HCT116 (cell line): ENCODE results near the gene RTTN. TPM values are rescaled to one million over a fixed set of nuclear protein-coding genes. Genes with fewer than 3 reads are reported as not detected.

Experiments used
- ATAC-seq: fragments of 200-7000 bp; cut with Tn5 transposase; 2 replicates; pipeline ENCODE4 v1.9.1; 2020; ENCODE audit warnings: mild to moderate bottlenecking, moderate library complexity
- BruUV-seq: library from RNA; stranded (reverse); fragments of 400-500 nt; replicated peaks from 2 replicates; lab custom pipeline; 2021; lab: Mats Ljungman, UMichigan
- CTCF ChIA-PET: fragments of 300-600 bp; sonication (Branson Sonifier 250); formaldehyde crosslinking; loops from one replicate; lab custom pipeline; 2021; ENCODE audit warnings: antibody characterized with exemption; lab: Charles Lee
- POLR2A ChIA-PET: fragments of 300-600, 350-600 bp; sonication (Branson Sonifier 250); formaldehyde crosslinking; loops from one replicate; lab custom pipeline; 2021; ENCODE audit warnings: antibody characterized with exemption; lab: Charles Lee
- RAD21 ChIA-PET, 2 experiments: fragments of 300-600 bp; sonication (Branson Sonifier 250); formaldehyde crosslinking; loops; one replicate each; lab custom pipeline; 2023; ENCODE audit warnings: low total read pairs in 2 of 2; ENCODE audit not compliant: uncharacterized antibody in 2 of 2, unreplicated experiment in 2 of 2, low non-redundant PET in 1 of 2; lab: Charles Lee
- DNase-seq: peaks from one replicate; pipeline ENCODE4 v3.0.0-alpha.2; 2010; ENCODE audit warnings: low read depth, low spot score
- H2AFZ ChIP-seq: fragments of 200-600 bp; shearing (Covaris generic), sonication (generic); 2 replicates; pipeline ENCODE4 v1.6.1; 2017; ENCODE audit warnings: low read depth, mixed run types, mixed read lengths, antibody characterized with exemption, low read length; ENCODE audit not compliant: poor library complexity, severe bottlenecking
- H3K27ac ChIP-seq: 2 replicates; pipeline ENCODE4 v1.5.1; 2012; ENCODE audit warnings: low read depth, low read length
- H3K27me3 ChIP-seq: fragments of 200-600 bp; sonication (generic); 2 replicates; pipeline ENCODE4 v1.6.1; 2016; ENCODE audit warnings: mixed run types, low read length, mixed read lengths; ENCODE audit not compliant: insufficient read depth
- H3K36me3 ChIP-seq, 2 experiments: fragments of 200-500 bp in 1 of 2; fragments of 200-600 bp in 1 of 2; sonication (Bioruptor generic) in 1 of 2; sonication (generic) in 1 of 2; 2 replicates each; pipeline versions ENCODE4 v1.5.1 to v1.6.1; 2014 to 2016; ENCODE audit warnings: low read length in 2 of 2, inconsistent platforms in 1 of 2, mixed read lengths in 1 of 2, mixed run types in 1 of 2; ENCODE audit not compliant: insufficient read depth in 2 of 2, control insufficient read depth in 1 of 2
- H3K4me1 ChIP-seq, 2 experiments: fragments of 200-600 bp in 1 of 2; sonication (generic) in 1 of 2; 2 replicates each; pipeline versions ENCODE4 v1.5.1 to v1.6.1; 2012 to 2017; ENCODE audit warnings: low read length in 2 of 2, inconsistent platforms in 1 of 2, mild to moderate bottlenecking in 1 of 2, mixed read lengths in 1 of 2, mixed run types in 1 of 2, moderate library complexity in 1 of 2; ENCODE audit not compliant: insufficient read depth in 2 of 2, control insufficient read depth in 1 of 2
- H3K4me2 ChIP-seq: fragments of 200-600 bp; sonication (generic); 2 replicates; pipeline ENCODE4 v1.6.1; 2017; ENCODE audit warnings: mixed run types, low read length, mixed read lengths
- H3K4me3 ChIP-seq, 2 experiments: fragments of 200-600 bp in 1 of 2; sonication (generic) in 1 of 2; replicated peaks in 1 of 2; 2 replicates each; pipeline ENCODE4 v1.5.1; 2011 to 2016; ENCODE audit warnings: low read length in 2 of 2, control low read depth in 1 of 2, low read depth in 1 of 2, mild to moderate bottlenecking in 1 of 2, mixed read lengths in 1 of 2, mixed run types in 1 of 2
- H3K79me2 ChIP-seq: fragments of 200-600 bp; sonication (generic); 2 replicates; pipeline ENCODE4 v1.6.1; 2017; ENCODE audit warnings: mild to moderate bottlenecking, mixed run types, low read length, moderate library complexity, mixed read lengths; ENCODE audit not compliant: insufficient read depth
- H3K9ac ChIP-seq: fragments of 200-600 bp; sonication (generic); 2 replicates; pipeline ENCODE4 v1.6.1; 2016; ENCODE audit warnings: low read length, mixed read lengths
- H3K9me2 ChIP-seq: fragments of 200-600 bp; sonication (generic), shearing (Covaris generic); 2 replicates; pipeline ENCODE4 v1.6.1; 2017; ENCODE audit warnings: mixed run types, mild to moderate bottlenecking, moderate library complexity; ENCODE audit not compliant: insufficient read depth
- H3K9me3 ChIP-seq, 2 experiments: fragments of 200-500 bp in 1 of 2; fragments of 200-600 bp in 1 of 2; sonication (Bioruptor generic) in 1 of 2; sonication (generic) in 1 of 2; 2 replicates each; pipeline ENCODE4 v1.6.1; 2014 to 2017; ENCODE audit warnings: low read length in 2 of 2, mixed read lengths in 2 of 2, inconsistent platforms in 1 of 2, low read depth in 1 of 2, mild to moderate bottlenecking in 1 of 2, mixed run types in 1 of 2, moderate library complexity in 1 of 2; ENCODE audit not compliant: control insufficient read depth in 1 of 2, insufficient read depth in 1 of 2
- H4K20me1 ChIP-seq: fragments of 200-600 bp; sonication (generic), shearing (Covaris generic); 2 replicates; pipeline ENCODE4 v1.6.1; 2017; ENCODE audit warnings: mixed run types, mild to moderate bottlenecking, moderate library complexity; ENCODE audit not compliant: insufficient read depth
- CEBPB ChIP-seq: IDR thresholded peaks from 2 replicates; pipeline ENCODE4 v1.6.1; 2012; ENCODE audit warnings: low read depth
- CTCF ChIP-seq, 3 experiments: fragments of 200-600 bp in 1 of 3; sonication (generic) in 1 of 3; IDR thresholded peaks in 2 of 3; conservative IDR thresholded peaks in 1 of 3; 2 replicates each; pipeline ENCODE4 v1.5.1; 2012 to 2017; ENCODE audit warnings: low read depth in 2 of 3, low read length in 2 of 3, antibody characterized with exemption in 1 of 3, borderline replicate concordance in 1 of 3, control low read depth in 1 of 3, mild to moderate bottlenecking in 1 of 3, mixed read lengths in 1 of 3, mixed run types in 1 of 3, moderate library complexity in 1 of 3; ENCODE audit not compliant: insufficient read depth in 1 of 3
- EZH2 ChIP-seq: fragments of 200-600 bp; sonication (generic); IDR thresholded peaks from 2 replicates; pipeline ENCODE4 v1.6.1; 2017; ENCODE audit warnings: antibody characterized with exemption, mixed run types
- EZH2phosphoT487 ChIP-seq: fragments of 200-600 bp; IDR thresholded peaks from 2 replicates; pipeline ENCODE4 v1.6.1; 2018; ENCODE audit warnings: antibody characterized with exemption, borderline replicate concordance
- FOSL1 ChIP-seq: IDR thresholded peaks from 2 replicates; pipeline ENCODE4 v1.6.1; 2012; ENCODE audit warnings: low read depth
- JUND ChIP-seq: IDR thresholded peaks from 2 replicates; pipeline ENCODE4 v1.6.1; 2012
- MAX ChIP-seq: IDR thresholded peaks from 2 replicates; pipeline ENCODE4 v1.6.1; 2012
- POLR2AphosphoS5 ChIP-seq: IDR thresholded peaks from 2 replicates; pipeline ENCODE4 v1.6.1; 2011; ENCODE audit warnings: mild to moderate bottlenecking, low read depth, low read length, moderate library complexity
- RAD21 ChIP-seq: IDR thresholded peaks from 2 replicates; pipeline ENCODE4 v1.6.1; 2012; ENCODE audit warnings: low read depth, mild to moderate bottlenecking
- REST ChIP-seq: IDR thresholded peaks from 2 replicates; pipeline ENCODE4 v1.6.1; 2012; ENCODE audit warnings: low read depth
- SIN3A ChIP-seq: IDR thresholded peaks from 2 replicates; pipeline ENCODE4 v1.6.1; 2012; ENCODE audit warnings: low read depth
- SP1 ChIP-seq: IDR thresholded peaks from 2 replicates; pipeline ENCODE4 v1.6.1; 2012; ENCODE audit warnings: low read depth
- SRF ChIP-seq: IDR thresholded peaks from 2 replicates; pipeline ENCODE4 v1.6.1; 2012; ENCODE audit warnings: low read depth
- TCF7L2 ChIP-seq: IDR thresholded peaks from 2 replicates; pipeline ENCODE4 v1.7.0; 2011; ENCODE audit warnings: borderline replicate concordance, inconsistent platforms; ENCODE audit not compliant: insufficient read depth, insufficient read length; ENCODE audit errors: extremely low read depth
- YY1 ChIP-seq: IDR thresholded peaks from 2 replicates; pipeline ENCODE4 v1.6.1; 2011; ENCODE audit warnings: low read length, low read depth, moderate library complexity, mild to moderate bottlenecking; ENCODE audit not compliant: insufficient replicate concordance; ENCODE audit errors: extremely low read depth
- ZFX ChIP-seq: fragments of 450-650 bp; IDR thresholded peaks from 2 replicates; pipeline ENCODE4 v1.6.1; 2017
- ZNF274 ChIP-seq: fragments of 200-500 bp; sonication (Bioruptor generic); IDR thresholded peaks from 2 replicates; pipeline ENCODE4 v1.6.1; 2014; ENCODE audit warnings: mild to moderate bottlenecking, low read depth, low read length, inconsistent platforms
- intact Hi-C: fragments of 100-400 bp; cut with micrococcal nuclease; formaldehyde crosslinking; loops from 2 replicates; pipeline ENCODE4 v1.10.0; 2022
- total RNA-seq: library from RNA; stranded (reverse); gene quantifications from one replicate; pipeline ENCODE4 v1.2.1, GENCODE V29; 2021; ENCODE audit not compliant: unreplicated experiment
- TF ChIP-seq, protein P1 (sequence below): IDR thresholded peaks from 2 replicates; pipeline ENCODE4 v1.6.1; 2012
- TF ChIP-seq, protein P2 (sequence below): IDR thresholded peaks from 2 replicates; pipeline ENCODE4 v1.6.1; 2011; ENCODE audit warnings: mild to moderate bottlenecking, low read length, moderate library complexity; ENCODE audit not compliant: insufficient replicate concordance; ENCODE audit errors: extremely low read depth

The RTTN gene
- total RNA-seq, 1 experiment from 2014 or later: 41.2 TPM

GRCh38 chr18:70158992-70159717, 46.3 kb downstream of the RTTN start:
- peaks cover 0 to 33% of the 10 kb centered on the region in 2 experiments; a peak in 1 of 4 replicates for H3K36me3 ChIP-seq

More at GRCh38 chr18:70158992-70159717, 46.3 kb downstream of the RTTN start:
- Histone ChIP-seq H3K9me2 (no peaks in the 10 kb centered on the region), H3K4me3 (no peak overlapping the region), H3K27me3 (no peaks in the 10 kb centered on the region), H3K4me1 (no peaks in the 10 kb centered on the region), H3K79me2 (peaks cover 80% of the 10 kb centered on the region), H3K9me3 (0 out of 4 replicates have a peak, but pooled peaks cover 0 to 5% of the 10 kb centered on the region in 2 experiments), H2AFZ (no peak overlapping the region), H3K9ac (no peak overlapping the region), H3K4me2 (no peak overlapping the region), H3K27ac (no peak overlapping the region), H4K20me1 (no peaks in the 10 kb centered on the region)
- ChIA-PET CTCF (no interaction called here), RAD21 (no interaction called here), POLR2A (no interaction called here)
- ATAC-seq (no peak), DNase-seq (no peak)
- no TSS peak for BruUV-seq
- intact Hi-C loops: no loop called here
- TF ChIP-seq YY1 (no peak), JUND (no peak), ZFX (no peak), FOSL1 (no peak), REST (no peak), MAX (no peak), ZNF274 (no peak), CTCF (IDR thresholded peaks at IDR 0.05 in 2 of 3, conservative IDR thresholded peaks at IDR 0.05 in 1 of 3; ENCODE audit: borderline replicate concordance in 1 of 3, insufficient read depth in 1 of 3, low read depth in 2 of 3, low read length in 2 of 3) (no peak), EZH2 (no peak), SP1 (no peak), POLR2AphosphoS5 (no peak), EZH2phosphoT487 (no peak), SRF (no peak), RAD21 (no peak), CEBPB (no peak), SIN3A (no peak), TCF7L2 (no peak)
- TF ChIP-seq, protein P1, sequence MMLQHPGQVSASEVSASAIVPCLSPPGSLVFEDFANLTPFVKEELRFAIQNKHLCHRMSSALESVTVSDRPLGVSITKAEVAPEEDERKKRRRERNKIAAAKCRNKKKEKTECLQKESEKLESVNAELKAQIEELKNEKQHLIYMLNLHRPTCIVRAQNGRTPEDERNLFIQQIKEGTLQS: no peak
- TF ChIP-seq, protein P2, sequence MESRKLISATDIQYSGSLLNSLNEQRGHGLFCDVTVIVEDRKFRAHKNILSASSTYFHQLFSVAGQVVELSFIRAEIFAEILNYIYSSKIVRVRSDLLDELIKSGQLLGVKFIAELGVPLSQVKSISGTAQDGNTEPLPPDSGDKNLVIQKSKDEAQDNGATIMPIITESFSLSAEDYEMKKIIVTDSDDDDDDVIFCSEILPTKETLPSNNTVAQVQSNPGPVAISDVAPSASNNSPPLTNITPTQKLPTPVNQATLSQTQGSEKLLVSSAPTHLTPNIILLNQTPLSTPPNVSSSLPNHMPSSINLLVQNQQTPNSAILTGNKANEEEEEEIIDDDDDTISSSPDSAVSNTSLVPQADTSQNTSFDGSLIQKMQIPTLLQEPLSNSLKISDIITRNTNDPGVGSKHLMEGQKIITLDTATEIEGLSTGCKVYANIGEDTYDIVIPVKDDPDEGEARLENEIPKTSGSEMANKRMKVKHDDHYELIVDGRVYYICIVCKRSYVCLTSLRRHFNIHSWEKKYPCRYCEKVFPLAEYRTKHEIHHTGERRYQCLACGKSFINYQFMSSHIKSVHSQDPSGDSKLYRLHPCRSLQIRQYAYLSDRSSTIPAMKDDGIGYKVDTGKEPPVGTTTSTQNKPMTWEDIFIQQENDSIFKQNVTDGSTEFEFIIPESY: no peak
